CD4-positive, alpha-beta T cell treated with Interferon alpha-2 for 1 hour (primary cell): ENCODE results near the gene KATNAL1.

Experiments
- DNase-seq, 2 donors: peaks; one replicate each; pipeline ENCODE4 v3.0.0-alpha.2; 2020 to 2022

The KATNAL1 gene

GRCh38 chr13:30307194-30307970 is at the start of gene KATNAL1:
TSS of gene KATNAL1 (minus strand) at chr13:30307551. CDS start at chr13:30283777, 23,774 bp downstream.
- peak; percentile 68 to 81 for DNase-seq

- DNase-seq, result no peak
These were observed 48.5 kb upstream of the KATNAL1 start for GRCh38 chr13:30355839-30356238.

DNA sequence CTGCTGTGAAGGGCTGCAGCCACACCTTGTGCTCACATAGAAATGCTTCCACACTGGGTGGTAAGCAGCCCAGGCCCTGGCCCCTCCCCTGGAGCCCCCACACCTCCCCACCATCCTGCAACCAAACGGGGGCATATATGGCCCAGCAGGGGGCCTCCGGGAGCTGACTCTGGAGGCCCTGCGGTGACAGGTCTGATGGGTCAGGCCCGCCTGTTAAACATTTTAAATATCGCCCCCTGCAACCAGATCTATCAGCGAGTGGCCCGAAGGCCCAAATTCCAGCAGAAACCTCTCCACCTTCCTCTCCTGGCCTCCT is 48.0 kb upstream of the KATNAL1 start:
- peak; percentile 32 to 61 for DNase-seq

GRCh38 chr13:30354493-30355383 is 47.4 kb upstream of the KATNAL1 start:
- DNase-seq, result no peak

DNA sequence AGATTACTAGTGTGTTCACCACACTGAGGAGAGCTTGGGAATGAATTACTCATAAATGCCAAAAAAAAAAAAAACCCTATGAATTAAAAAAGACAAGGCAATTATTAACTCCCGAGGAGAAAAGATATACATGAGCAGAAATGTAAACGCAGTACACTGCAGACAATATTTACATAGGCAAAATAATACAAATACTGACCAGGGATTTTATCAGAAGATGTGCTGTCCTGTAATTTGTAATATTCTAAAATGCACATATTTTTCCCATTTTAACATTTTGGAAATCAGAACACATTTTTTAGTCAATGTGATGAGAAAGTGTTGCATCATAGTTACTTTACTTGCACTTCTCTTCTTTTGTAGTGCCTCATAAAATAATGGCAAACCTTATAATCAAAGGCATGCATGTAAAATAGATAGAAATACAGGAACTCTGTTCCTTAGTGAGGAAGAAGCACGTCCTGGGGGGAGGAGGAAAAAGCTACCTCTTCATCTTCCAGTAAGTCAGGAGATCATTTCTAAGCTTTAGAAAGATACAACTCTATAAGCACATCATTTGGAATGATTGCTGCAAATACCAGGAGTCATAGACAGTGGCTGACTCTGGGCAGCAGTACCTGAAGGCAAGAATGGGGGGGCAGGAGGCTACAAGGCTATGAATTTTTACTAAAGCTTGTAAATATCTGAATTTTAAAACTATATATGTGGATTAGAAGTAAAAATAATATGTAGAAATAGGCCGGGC is 46.3 kb upstream of the KATNAL1 start:
- no peak for DNase-seq

- DNase-seq, result no peak
These were observed 45.7 kb upstream of the KATNAL1 start for GRCh38 chr13:30353060-30353459.

DNA sequence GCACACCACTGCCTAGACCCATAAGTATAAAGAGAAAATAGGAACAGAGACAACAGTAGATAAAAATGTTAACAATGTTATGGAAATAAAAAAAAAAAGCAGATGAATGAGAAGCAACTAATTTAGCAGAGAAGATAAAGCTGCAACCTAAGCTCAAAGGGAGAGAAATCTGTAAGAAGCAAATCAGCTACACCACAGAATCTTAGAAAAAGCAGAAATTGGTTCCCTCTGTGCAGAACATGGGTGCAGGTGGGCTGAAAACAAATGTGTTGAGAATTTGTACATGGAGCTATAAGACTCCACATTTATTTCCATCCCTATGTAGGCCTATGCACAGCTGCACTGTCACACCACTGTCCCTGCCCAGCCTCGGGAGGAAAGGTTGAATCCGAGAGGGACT is 44.8 kb upstream of the KATNAL1 start:
- no peak for DNase-seq

DNA sequence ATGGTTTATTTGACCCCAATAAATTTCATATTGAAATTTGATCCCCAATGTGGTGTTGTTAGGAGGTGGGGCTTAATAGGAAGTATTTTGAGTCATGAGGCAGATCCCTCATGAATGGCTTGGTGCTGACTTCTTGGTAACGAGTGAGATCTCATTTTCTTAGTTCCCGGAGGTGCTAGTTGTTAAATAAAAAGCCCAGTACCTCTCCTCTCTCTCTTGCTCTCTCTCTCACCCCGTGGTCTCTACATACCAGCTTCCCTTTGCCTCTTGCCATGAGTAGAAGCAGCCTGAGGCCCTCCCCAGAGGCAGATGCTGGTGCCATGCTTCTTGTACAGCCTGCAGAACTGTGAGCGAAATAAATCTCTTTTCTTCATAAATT is 39.4 kb upstream of the KATNAL1 start:
- no peak for DNase-seq

DNA sequence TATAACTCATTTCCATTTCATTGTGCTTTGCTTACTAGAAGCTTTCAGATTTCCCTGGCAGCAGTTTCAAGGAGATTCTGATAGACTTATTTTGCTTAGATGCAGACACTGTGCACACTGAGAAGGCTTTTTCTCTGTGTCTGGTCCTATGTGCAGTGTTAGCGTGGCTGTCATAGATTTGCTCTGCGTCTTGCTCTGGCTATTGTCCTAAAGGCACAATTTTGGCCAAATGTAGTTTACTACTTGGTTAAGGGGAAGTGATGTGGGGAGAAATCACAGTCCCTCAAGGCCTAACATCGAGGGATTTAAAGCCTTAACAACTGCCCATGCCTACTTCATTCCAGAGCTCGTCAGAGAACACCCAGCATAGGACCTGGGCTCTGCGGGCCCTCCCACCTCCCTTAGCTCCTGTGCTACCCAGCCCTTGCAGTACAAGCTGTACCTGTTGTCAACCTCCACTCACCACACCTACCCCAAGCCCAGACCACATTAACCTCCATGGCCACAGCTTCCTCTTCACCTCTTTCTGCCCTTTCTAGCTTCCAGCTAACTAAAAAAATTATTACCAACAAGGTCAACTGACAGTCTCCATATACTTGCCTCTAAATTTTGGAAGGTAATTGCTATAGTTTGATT is 38.9 kb upstream of the KATNAL1 start:
- peak; percentile 71 to 76 for DNase-seq

GRCh38 chr13:30345426-30346100 is 38.2 kb upstream of the KATNAL1 start:
- no peak for DNase-seq

GRCh38 chr13:30341815-30342570 is 34.6 kb upstream of the KATNAL1 start:
- DNase-seq, result no peak

DNA sequence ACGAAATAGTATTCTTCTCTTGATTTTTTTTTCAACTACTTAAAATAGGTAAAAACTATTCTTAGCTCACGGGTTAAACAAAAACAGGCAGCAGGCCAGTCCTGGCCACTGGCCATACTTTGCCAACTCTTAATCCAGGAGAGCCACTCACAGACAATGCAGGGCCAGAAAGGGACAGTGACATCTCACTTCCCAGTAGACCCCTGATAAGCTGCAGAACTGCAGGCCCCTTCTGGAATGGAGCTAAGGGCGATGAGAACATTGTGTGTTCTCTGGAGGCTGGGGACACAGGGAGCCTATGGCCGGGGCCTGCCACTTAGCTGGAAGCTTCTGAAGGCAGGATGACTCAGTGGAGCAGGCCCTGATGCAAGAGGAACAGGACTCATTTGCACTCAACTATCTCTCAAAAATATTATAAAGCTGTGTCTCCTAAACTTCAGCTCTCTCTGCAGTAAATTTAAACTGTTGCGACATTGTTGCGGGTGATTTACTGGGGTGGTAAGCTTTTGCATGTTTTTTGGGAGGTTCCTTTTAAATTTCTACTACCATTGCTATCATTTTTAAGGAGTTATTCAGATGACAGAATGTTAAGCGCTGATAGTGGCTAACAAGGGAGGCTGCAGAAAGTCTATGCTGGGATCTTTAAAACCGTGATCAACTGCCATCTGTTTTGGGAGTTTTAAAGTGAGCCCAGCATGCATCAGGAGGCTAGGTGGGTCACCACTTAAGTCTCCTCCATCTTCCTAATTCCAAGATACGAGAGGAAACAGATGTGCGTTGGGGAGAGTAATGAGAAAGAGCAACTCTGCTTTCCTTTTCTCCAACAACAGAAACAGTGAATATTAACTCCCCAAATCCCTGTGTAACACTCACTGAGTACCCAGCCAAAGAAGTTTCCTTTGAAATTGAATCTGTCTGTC is 33.2 kb upstream of the KATNAL1 start:
- no peak for DNase-seq

GRCh38 chr13:30339738-30340330 is 32.5 kb upstream of the KATNAL1 start:
- DNase-seq, result no peak

- DNase-seq, result no peak
These were observed 31.6 kb upstream of the KATNAL1 start for GRCh38 chr13:30338952-30339351.

DNA sequence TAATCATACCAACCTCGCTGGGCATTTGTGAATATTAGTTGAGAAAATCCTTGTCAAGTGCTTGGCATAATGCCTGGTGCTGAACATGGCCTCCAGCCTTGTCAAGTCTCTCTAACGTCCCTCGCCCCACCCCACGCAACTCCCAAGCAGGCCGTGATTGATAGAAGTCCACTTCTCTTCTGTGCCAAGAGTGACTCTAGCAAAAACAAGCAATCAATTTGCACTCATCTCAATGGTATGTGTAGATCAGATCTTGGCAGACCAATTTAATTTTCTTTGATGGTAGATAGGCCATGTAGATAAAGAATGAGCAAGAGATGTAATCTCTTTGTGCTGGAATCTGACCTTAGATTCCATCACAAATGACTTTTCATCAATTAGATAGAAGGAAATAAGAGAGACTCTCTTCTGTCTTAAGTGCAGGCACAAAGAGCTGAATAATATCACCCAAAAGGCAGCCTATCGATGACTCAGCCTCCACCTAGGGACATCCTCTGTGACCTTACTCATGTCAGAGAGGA is 31.0 kb upstream of the KATNAL1 start:
- no peak for DNase-seq

- no peak for DNase-seq
These were observed 29.8 kb upstream of the KATNAL1 start for GRCh38 chr13:30337061-30337610.

DNA sequence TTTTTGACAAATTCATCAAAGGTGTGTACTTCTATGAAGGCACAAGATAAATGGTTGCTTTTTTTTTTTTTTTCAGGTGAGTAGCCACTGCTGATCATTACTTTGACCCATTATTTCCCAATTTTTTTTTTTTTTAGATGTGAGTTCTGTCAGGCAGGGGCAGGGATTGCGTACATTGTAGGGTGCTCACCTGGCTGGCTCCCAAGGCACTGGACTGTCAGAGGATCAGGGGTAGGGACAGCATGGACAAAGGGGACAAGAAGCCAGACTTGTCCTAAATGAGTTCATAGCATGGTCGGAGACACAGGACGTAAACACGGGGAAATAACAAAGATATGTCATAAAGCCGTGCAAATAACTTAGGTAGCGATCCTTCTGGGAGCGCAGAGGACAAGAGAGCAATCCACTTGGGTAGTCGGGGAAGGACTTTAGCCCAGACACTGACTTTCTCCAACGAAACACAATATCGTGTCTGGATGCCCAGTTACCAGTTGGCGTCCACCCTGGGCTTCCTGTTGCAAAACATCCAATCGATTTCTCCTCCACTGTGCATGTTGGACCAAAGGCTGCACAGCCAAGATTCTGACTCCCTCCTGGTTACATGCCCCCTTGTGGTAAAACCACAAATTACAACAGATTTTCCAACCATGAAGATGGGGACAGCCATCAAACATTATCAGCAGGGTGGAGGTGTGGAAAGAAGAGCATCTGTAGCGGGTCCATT is 27.5 kb upstream of the KATNAL1 start:
- DNase-seq, result peak in 1 of 2 donors; percentile 66

GRCh38 chr13:30333616-30334015 is 26.3 kb upstream of the KATNAL1 start:
- DNase-seq, result no peak
